SH-SY5Y (cell line): ENCODE results near the gene DDAH2.

Experiments used
- GATA2 ChIP-seq: IDR thresholded peaks from 2 replicates; pipeline ENCODE4 v1.6.1; 2011; ENCODE audit warnings: mild to moderate bottlenecking, low read depth, low read length
- GATA3 ChIP-seq: IDR thresholded peaks from 2 replicates; pipeline ENCODE4 v1.6.1; 2011; ENCODE audit warnings: low read depth, mild to moderate bottlenecking, low read length, moderate library complexity

DNA sequence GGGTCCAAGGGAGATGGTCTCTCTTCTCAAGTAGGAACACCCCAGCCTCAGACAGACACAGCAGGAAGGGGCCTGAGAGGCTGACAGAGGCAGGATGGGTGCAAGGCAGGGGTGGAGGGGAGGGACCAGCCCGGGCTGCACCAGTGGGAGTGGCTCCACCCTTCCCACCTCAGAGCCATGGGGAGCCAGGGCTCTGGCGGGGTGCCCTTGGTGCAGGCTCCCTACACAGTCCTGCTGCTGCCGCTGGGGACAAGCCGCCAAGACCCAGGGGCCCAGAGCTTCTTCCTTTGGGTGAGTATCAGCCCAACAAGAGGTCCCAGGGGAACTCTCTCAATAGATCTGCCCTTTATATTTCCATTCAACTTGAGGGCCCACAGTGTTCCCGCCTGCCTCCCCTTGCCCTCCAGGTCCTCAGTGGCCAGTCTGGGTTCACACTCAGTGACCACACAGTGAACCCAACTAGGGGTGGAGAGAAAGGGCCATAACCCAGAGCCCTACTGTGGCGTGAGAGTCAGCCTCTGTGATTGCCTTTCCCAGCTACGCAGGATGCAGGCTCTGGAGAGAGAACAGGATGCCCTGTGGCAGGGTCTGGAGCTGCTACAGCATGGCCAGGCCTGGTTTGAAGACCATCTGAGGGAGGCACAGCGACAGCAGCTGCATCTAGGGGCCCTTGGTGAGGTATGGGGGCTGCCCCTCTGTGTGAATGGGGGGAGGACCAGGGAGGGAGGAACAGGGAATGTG is 33.9 kb upstream of the DDAH2 start:
- TF ChIP-seq GATA2 (no peak), GATA3 (no peak)
